SH-SY5Y (cell line): ENCODE data around the gene IER3.

Experiments
- GATA2 ChIP-seq: IDR thresholded peaks from 2 replicates; pipeline ENCODE4 v1.6.1; 2011; ENCODE audit warnings: mild to moderate bottlenecking, low read depth, low read length
- GATA3 ChIP-seq: IDR thresholded peaks from 2 replicates; pipeline ENCODE4 v1.6.1; 2011; ENCODE audit warnings: low read depth, mild to moderate bottlenecking, low read length, moderate library complexity

Gene IER3

DNA sequence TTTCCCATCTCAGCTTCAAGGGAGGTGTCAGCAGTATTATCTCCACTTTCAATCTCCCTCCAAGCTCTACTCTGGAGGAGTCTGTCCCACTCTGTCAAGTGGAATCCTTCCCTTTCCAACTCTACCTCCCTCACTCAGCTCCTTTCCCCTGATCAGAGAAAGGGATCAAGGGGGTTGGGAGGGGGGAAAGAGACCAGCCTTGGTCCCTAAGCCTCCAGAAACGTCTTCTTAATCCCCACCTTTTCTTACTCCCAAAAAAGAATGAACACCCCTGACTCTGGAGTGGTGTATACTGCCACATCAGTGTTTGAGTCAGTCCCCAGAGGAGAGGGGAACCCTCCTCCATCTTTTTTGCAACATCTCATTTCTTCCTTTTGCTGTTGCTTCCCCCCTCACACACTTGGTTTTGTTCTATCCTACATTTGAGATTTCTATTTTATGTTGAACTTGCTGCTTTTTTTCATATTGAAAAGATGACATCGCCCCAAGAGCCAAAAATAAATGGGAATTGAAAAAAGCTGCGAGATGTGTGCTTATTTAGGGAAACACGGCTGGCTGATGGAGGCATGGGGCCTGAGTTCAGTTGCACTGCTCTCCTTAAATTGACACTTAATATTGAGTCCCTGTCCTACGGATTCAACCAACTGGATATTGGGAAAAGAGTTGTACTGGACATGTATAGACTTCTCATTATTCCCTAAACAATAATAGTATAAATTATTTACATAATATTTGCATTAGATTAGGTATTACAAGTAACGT, 19.3 kb downstream of the IER3 start:
- TF ChIP-seq GATA2 (peak; percentile 40; the same call in 1 of the 2 replicates), GATA3 (no peak)

DNA sequence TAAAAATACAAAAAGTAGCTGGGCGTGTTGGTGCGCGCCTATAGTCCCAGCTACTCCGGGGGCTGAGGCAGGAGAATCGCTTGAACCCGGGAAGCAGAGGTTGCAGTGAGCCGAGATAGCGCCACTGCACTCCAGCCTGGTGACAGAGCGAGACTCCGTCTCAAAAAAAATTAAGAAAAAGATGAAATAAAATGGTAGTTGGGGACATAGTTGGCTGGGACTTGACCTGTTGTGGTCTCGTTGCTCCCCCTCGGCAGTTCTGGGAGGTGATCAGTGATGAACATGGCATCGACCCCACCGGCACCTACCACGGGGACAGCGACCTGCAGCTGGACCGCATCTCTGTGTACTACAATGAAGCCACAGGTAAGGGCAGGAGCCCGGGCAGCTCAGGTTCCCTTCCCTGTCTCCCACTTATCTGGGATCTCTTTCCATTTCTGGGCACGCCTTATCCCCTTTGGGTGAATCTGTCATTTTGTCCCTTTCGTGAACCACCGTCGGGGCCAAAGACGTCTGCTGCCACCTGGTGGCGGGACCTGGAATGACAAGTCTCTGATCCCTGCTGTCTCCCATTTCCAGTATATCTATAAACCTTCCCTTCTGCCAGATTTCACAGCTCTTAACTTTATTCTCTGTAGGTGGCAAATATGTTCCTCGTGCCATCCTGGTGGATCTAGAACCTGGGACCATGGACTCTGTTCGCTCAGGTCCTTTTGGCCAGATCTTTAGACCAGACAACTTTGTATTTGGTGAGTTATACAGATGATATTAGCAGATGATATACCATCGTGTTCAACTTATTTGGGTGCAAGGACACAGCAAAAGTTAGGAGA, 21.9 kb downstream of the IER3 start:
- TF ChIP-seq GATA2 (peak; percentile 80), GATA3 (no peak)

DNA sequence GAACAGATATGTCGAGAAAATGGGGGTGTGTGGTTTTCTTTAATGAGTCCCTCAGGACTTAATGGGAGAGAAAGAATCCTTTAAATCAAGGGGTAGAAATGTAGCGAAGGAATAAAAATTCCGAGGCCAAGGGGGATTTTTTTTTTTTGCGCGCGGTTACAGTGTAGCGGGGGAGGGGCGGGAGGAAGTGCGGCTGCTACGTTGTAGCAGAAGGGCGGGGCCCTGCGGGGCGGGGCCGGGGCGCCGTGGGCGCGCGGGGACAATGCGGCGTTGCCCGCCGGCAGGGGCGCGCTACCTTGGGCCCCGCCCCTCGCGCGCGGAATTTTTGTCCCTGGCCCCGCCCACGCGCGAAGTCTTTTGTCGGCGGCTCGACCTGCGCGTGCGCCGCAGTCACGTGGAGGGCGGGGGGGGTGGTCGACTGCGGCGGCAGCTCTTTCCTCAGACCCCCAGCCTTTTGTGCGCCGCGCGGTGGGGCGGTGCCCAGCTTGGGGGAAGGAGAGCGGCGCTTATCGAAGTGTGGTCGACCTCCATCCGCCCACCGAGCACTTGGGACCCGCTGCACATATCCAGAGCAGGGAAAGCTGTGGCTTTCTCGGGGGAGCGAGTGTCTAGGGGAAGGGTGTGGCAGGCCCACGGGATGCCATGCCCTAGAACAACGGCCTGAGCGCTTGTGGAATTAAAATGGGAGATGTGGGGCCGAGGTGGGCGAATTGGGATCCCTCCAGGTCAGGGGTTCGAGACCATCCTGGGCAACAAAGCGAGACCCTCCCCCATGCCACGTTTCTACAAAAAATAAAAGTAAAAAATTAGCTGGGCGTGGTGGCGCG, 22.9 kb downstream of the IER3 start:
- no peak for TF ChIP-seq GATA2
- no peak for TF ChIP-seq GATA3

DNA sequence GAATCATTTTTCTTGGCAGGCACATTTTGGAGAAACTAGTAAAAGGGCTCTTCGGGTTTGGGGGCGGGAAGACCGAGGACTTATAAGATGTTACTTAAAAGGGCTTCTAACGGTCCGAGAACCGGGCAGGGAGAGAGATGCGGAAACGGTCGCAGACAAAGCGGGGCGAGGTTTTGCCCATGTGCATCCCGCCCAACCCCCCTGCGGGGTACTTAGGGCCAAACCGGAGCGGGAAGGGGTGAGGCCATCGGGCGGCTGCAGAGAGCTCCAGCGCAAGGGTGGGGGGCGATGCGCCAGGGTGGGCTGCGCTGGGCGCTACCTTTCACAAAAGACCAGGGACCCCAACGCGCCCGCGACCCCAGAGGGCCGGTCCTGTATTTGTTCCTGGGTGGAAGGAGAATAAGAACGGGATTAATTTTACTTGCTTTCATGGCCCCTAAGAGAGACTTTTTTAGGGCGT, 23.6 kb downstream of the IER3 start:
- TF ChIP-seq GATA3, result no peak
- TF ChIP-seq GATA2, result no peak

DNA sequence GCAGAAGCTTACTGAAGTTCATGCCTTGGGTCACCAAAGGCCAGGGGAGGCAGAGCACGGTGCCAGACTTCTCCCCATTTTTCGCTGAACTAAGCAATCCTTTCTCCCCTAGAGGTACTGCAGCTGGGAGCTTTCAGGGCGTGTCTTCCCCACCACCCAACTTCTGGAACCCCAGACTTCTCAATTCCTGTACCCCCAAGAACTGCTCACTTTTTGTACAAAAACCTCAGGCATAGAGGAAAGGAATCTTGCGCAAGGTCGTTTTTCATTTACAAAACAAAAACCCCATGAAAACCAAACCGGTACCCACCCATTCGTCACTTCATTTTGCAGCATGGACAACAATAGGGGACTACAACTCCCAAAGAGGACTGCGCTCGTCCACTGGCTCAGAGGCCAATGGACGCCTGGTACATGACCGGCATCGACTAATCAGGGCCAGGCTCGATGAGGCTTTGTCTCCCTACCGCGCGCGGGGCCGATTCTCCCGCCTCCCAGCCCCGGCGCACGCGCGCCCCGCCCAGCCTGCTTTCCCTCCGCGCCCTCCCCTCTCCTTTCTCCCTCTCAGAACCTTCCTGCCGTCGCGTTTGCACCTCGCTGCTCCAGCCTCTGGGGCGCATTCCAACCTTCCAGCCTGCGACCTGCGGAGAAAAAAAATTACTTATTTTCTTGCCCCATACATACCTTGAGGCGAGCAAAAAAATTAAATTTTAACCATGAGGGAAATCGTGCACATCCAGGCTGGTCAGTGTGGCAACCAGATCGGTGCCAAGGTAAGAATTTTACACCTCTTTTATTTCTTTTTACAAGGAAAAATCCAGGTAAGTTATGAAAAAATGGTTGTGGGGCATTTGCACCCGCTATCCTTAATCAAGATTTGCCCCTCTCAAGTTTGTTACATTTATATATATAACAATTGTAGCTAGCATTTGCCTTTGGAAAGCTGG, 24.3 kb downstream of the IER3 start, which contains the start of gene TUBB:
Gene TUBB (plus strand): TSS at position 562 of the 947 bp plus-strand sequence. CDS start 155 bp downstream, at position 717.
- TF ChIP-seq GATA2 (no peak), GATA3 (no peak)

DNA sequence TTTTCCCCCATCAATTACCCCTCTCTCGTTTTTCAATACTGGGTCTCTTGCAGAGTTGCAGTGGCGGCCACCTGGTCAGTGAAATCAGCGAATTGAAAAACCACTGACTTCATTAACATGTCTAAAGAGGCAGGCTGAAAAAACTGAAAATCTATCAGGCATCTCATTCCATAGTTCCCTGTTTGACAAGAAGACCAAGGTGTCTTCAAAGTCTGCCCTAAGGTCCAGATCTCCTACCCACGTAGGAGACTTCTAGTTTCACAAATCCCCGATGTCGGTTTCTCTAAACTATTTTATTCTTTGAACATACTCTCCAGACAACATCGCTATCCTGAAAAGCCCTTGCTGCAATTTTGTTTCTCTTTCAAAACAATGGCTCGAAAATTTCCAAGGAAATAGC, 25.0 kb downstream of the IER3 start:
- no peak for TF ChIP-seq GATA2
- no peak for TF ChIP-seq GATA3

DNA sequence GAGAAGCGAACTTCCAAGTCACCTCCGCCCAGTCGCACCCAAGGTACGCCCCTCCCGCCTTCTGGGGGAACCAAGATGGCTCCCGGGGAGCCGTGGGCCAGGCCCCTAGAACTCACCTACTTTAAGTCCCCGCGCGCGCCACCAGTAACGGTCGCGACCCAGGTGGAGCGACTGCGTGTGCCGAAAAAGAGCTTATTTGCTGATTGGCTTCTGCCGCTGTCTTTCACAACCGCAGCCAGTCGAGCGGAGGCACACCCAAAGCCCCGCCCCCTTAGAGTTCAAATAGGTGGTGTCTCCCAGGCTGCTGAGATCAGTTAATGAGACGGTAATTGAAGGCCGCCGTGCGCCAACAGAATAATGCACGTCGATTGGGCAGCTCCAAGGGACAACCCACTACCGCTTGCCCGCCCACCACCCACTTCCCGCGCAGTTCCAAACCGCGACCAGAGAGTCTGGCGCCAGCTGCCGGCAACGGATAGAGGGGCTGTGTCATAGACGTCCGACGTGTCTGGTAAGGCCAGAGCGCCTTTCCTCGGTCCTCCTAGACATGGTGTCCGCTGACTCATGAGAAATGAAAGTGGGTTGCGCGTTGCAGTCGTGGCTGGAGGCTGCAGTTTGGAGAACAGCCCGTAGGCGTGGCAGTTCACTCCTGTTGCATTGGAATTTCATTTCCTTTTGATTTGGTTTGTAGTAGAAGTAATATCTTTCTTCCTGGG, 27.1 kb downstream of the IER3 start, which contains the start of gene MDC1:
Gene MDC1 (minus strand): TSS at position 153 of the 716 bp plus-strand sequence. CDS start 2,106 bp downstream, outside the sequence.
- no peak for TF ChIP-seq GATA2
- TF ChIP-seq GATA3, result no peak

DNA sequence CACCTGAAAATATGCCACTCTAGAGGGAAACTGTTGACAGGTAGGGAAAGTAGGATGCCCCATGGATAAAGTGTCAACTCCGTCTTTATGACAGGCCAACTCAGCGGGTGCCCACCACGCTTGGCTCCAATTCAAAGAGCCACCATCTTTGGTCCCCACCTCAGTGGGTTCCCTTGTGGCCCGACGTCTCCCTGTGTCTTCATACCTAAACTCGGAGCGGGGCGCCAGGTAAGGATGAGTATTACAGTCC, 27.5 kb downstream of the IER3 start:
- TF ChIP-seq GATA2 (no peak), GATA3 (no peak)

DNA sequence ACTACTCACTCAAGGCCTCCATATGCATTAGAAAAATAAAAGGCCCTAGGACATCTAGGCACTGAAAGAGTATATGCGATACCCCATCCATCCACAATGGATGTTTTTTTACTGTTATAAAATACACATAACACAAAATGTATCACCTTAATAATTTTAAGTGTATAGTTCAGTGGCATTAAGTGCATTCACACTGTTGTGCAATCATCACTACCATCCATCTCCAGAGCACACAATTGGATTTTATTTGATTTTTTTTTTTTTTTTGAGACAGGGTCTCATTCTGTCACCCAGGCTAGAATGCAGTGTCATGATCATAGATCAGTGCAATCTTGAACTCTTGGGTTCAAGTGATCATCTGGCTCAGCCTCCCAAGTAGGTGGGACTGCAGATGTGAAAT, 30.1 kb downstream of the IER3 start:
- TF ChIP-seq GATA2 (no peak), GATA3 (no peak)

DNA sequence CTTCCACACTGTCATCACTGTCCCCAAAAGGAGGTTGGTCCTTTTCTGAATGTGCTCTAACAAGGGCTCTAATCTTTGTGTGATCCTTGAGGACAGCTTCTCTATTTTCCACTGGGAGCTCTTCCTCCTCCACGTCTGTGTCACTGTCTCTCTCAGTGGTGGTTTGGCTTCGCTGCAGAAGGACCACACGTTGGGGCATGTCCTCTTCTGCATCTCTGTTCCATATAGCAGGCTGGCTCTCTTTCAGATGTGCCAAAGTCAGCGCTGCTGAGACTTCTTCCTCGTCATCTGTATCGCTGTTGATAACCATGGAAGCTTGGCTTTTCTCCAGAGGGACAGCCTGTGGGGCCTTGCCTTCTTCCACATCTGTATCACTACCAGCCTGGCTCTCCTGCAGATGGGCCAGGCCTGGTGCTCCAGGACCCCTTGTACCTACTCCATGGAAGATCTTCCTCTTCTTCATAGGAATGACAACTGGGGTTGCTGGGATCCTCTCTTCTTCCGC, 31.9 kb downstream of the IER3 start:
- TF ChIP-seq GATA2, result no peak

DNA sequence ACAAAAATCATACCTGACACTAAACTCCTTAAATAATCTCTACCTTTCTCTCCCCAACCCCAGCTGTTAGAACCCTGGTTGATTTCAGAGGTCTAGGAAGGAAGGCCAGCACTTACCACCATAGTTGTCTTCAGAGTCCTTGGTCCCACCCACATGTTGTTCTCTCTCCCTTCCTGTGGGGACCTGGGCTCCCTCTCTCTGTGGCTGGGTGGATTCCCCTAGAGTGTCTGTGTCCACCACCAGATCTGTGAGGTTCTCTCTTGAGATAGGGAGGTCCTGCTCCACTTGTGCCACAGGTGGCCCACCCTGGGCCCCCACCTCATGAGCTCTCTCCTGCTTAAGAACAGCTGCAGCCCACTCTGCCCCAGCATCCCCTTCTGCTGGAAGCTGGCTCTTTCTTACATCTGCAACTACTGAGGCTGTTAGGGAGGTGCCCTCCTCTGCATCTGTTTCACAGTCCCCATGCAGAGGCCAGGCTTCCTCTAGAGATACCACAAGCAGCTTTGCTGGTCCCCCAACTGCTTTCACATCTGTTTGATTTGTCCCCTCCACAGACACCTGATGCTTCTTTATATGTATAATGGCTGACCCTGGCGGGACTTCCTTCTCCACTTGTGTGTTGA, 32.5 kb downstream of the IER3 start:
- TF ChIP-seq GATA2 (no peak), GATA3 (no peak)

DNA sequence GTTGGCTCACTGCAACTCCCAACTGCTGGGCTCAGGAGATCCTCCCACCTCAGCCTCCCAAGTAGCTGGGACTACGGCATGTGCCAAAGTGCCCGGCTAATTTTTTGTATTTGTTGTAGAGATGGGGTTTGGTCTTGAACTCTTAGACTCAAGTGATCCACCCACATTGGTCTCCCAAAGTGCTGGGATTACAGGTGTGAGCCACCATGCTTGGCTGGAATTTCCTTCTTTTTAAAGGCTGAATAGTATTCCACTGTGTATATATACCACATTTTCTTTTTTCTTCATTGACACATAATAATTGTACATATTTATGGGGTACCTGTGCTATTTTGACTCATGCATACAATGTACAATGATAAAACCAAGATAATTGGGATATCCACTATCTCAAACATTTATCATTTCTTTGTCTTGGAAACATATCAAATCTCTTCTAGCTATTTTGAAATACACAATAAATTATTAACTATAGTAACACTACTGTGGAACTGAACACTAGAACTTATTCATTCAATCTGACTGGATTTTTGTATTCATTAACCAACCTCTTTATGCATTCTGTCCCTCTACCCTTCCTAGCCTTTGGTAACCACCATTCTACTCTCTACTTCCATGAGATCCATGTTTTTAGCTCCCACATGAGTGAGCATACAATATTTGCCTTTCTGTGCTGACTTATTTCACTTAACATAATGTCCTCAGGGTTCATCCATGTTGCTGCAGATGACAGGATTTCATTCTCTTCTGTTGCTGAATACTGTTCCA, 35.1 kb downstream of the IER3 start:
- TF ChIP-seq GATA2 (no peak), GATA3 (no peak)
